HG02798 (cell line): Measurements from ENCODE around the gene NR1I2.
A peak's percentile ranks its signal among the peaks of the same experiment; 100 is the strongest.

Experiments
- ATAC-seq: cut with Tn5 transposase; IDR thresholded peaks from one replicate; pipeline ENCODE4 v1.9.1; 2021; ENCODE audit warnings: mild to moderate bottlenecking; ENCODE audit not compliant: unreplicated experiment, poor library complexity

NR1I2 gene

DNA sequence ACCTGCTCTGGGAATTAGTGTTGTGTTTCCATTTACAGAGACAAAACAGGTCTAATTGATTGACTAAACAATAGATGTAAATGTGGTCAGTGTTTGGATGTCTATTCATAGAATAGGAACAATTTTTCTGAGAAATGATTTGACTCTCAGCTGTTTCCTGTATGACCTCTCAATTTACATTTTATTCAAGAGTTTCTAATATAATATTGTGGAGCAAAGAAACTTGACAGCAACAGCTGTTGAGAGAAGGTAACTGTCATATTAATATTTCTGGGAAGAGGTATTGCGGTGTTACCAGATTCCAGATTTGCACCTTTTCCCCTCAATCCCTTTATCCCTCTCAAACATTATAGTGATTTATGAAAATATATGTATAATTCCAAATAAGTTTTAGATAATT, 3.7 kb upstream of the NR1I2 start:
- ATAC-seq, result no peak

DNA sequence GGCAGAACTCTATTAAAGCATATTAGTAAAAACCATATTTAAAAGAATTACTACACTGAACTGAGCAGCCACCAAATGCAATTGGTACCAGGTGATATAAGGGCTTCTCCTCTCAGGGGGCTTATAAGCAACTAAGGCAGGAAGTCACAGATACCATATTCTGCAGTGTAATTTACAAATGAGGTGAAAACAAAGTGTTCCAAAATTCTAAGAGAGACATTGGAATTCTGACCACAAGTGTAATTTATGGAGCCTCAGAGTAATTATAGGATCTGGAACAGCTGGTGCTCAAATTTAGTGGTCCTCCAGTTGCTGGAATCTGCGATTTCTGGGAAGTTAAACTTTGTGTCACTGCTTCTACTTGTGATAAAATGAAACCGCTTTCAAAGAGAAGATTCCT, 3.1 kb upstream of the NR1I2 start:
- ATAC-seq, result no peak

GRCh38 chr3:119779731-119780383, 2.0 kb upstream of the NR1I2 start:
- peak; percentile 70 for ATAC-seq

GRCh38 chr3:119782460-119782859, 559 bp downstream of the NR1I2 start:
- no peak for ATAC-seq

GRCh38 chr3:119783255-119783654, 1.4 kb downstream of the NR1I2 start:
- no peak for ATAC-seq

GRCh38 chr3:119783883-119784282, 2.0 kb downstream of the NR1I2 start:
- no peak for ATAC-seq

- no peak for ATAC-seq
These were observed 4.5 kb downstream of the NR1I2 start for GRCh38 chr3:119786409-119786808.

- ATAC-seq, result no peak
These were observed 8.5 kb downstream of the NR1I2 start for GRCh38 chr3:119790369-119790768.

- no peak for ATAC-seq
These were observed 10.4 kb downstream of the NR1I2 start for GRCh38 chr3:119792270-119792669.

DNA sequence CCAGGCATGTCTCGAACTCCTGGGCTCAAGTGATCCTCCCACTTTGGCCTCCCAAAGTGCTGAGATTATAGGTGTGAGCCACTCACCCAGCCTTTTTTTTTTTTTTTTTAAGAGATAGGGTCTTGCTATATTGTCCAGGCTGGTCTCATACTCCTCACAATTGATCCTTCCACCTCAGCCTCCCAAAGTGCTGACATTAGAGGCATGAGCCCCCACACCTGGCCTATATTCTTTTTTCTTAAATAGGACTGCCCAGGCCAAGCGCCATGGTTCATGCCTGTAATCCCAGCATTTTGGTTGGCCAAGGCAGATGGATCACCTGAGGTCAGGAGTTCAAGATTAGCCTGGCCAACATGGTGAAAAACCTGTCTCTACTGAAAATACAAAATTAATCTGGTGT, 12.5 kb downstream of the NR1I2 start:
- ATAC-seq, result no peak

DNA sequence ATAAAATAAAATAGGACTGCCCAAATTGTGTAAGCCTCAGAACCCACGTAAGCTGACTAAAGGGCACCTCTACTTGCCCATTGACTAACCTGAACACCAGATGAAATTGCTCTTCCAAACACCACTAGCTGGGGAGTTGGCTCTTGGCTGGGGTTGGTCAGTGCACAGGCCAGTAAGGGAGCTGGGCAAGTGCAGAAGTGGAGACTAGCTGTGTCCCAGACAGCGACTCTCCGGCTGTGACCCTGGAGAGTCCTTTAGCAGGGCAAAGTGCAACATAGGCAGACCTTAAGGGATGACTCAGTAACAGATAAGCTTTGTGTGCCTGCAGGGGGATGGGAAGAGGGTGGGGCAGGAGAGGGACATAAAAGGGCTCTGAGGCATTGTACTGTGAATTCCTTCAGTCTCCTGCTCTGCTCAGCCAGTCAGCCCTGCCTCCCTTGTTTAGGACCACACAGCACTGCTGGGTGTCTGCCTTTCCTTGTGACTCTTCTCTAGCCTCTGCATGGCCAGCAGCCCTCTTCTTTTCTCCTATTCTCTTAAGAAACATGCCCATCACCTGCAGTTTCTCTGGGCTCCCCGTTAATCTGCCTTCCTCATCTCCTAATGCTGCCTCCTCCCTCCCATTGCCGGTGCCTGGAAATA, 13.2 kb downstream of the NR1I2 start:
- no peak for ATAC-seq

- ATAC-seq, result no peak
These were observed 13.9 kb downstream of the NR1I2 start for GRCh38 chr3:119795849-119796248.

DNA sequence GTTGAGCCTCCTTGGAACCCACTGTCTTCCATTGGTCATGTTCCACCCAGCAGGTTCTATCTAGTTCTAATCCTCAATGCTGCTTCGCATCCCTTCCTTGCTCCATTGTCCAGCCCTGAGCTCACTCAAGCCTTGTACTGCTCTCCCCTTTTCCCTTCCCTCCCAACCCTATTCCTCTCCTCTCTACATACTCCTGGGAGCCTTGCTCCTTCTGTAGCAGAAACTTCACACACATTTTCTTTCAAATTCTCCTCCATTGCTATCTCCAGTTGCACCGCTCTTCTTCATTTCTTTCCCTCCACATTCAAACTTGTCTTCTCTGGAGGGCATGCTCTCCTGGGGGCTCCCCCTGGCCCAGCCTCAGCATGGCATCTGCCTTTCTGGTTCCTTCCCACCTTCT, 14.5 kb downstream of the NR1I2 start:
- ATAC-seq, result no peak

- no peak for ATAC-seq
These were observed 14.9 kb downstream of the NR1I2 start for GRCh38 chr3:119796785-119797184.

- ATAC-seq, result no peak
These were observed 18.9 kb downstream of the NR1I2 start for GRCh38 chr3:119800844-119801243.

GRCh38 chr3:119808244-119808643, 26.3 kb downstream of the NR1I2 start:
- no peak for ATAC-seq

DNA sequence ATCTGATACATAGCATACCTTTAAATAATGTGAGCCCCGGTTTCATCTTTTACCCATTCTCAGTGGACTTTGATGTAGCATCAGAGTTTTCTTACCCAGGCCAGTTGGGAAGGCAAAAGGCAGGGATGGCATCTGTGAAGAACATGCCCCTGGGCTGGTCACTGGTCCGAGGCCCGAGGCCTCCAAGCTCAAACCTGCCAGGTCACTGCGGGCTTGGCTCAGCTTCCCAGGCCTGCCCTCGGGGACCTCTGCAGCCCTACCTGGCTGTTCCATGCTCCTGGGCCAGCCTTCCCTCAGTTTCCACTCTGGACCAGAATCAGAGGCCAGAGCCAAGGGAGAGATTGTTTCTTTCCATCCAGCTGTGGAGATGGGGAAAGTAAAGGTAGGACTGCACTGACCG, 26.9 kb downstream of the NR1I2 start:
- no peak for ATAC-seq

GRCh38 chr3:119809249-119810017, 27.5 kb downstream of the NR1I2 start:
- ATAC-seq, result peak; percentile 29

GRCh38 chr3:119810018-119810435, 28.1 kb downstream of the NR1I2 start:
- ATAC-seq, result peak; percentile 87

DNA sequence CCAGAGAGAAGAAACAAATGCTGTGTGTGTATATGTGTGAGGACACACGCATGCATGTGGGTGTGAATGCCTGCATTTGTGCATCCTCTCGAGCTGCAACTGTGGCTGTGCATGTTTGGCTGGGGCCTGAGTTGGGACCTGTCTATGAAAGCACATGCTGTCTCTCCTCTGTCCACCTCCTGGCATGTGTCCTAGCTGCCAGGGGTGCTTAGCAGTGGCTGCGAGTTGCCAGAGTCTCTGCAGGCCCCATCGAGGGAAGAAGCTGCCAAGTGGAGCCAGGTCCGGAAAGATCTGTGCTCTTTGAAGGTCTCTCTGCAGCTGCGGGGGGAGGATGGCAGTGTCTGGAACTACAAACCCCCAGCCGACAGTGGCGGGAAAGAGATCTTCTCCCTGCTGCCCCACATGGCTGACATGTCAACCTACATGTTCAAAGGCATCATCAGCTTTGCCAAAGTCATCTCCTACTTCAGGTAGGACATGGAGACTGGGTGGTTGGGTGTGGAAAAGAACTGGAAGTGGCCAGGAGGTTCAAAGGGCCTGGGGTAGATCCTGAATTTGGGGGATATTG, 30.7 kb downstream of the NR1I2 start:
- ATAC-seq, result no peak

DNA sequence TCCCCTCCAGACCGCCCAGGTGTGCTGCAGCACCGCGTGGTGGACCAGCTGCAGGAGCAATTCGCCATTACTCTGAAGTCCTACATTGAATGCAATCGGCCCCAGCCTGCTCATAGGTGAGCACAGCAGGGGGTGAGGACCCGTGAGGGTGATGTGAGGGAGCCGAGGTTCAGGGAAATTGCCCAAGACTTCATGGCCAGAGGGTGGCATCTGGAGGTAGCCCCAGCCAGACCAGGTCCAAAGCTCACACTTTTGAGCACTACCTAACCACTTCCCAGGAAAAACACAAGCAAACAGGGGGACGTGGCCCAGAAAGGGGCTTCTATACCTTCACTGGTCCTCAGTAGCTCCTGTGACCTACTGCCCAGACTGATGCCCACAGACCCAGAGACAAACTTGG, 33.8 kb downstream of the NR1I2 start:
- ATAC-seq, result no peak
